Nephron (organoid): ENCODE results near the gene ABL1.

Experiments used
- H3K27ac Mint-ChIP-seq, 3 experiments: 2 replicates each; pipeline ENCODE4 v1.8.0; 2020; ENCODE audit warnings: mixed read lengths in 3 of 3, mild to moderate bottlenecking in 2 of 3, moderate library complexity in 1 of 3
- H3K27me3 Mint-ChIP-seq: 2 replicates; pipeline ENCODE4 v1.8.0; 2021; ENCODE audit warnings: low read depth, mild to moderate bottlenecking, moderate library complexity, mixed read lengths
- H3K36me3 Mint-ChIP-seq: 2 replicates; pipeline ENCODE4 v1.8.0; 2020; ENCODE audit warnings: low read depth, mixed read lengths
- H3K4me1 Mint-ChIP-seq: 2 replicates; pipeline ENCODE4 v1.8.0; 2020; ENCODE audit warnings: mixed read lengths
- H3K4me3 Mint-ChIP-seq, 3 experiments: 2 replicates each; pipeline ENCODE4 v1.8.0; 2020; ENCODE audit warnings: mild to moderate bottlenecking in 3 of 3, mixed read lengths in 3 of 3, moderate library complexity in 2 of 3
- H3K9me3 Mint-ChIP-seq: 2 replicates; pipeline ENCODE4 v1.8.0; 2020; ENCODE audit warnings: mixed read lengths
- TF ChIP-seq, protein P1 (sequence below), 3 experiments: fragments of 200-600 bp; sonication (generic); IDR thresholded peaks; one replicate each; pipeline ENCODE4 v1.5.0; 2021; ENCODE audit warnings: antibody characterized with exemption in 3 of 3; ENCODE audit not compliant: unreplicated experiment in 3 of 3

Gene ABL1

DNA sequence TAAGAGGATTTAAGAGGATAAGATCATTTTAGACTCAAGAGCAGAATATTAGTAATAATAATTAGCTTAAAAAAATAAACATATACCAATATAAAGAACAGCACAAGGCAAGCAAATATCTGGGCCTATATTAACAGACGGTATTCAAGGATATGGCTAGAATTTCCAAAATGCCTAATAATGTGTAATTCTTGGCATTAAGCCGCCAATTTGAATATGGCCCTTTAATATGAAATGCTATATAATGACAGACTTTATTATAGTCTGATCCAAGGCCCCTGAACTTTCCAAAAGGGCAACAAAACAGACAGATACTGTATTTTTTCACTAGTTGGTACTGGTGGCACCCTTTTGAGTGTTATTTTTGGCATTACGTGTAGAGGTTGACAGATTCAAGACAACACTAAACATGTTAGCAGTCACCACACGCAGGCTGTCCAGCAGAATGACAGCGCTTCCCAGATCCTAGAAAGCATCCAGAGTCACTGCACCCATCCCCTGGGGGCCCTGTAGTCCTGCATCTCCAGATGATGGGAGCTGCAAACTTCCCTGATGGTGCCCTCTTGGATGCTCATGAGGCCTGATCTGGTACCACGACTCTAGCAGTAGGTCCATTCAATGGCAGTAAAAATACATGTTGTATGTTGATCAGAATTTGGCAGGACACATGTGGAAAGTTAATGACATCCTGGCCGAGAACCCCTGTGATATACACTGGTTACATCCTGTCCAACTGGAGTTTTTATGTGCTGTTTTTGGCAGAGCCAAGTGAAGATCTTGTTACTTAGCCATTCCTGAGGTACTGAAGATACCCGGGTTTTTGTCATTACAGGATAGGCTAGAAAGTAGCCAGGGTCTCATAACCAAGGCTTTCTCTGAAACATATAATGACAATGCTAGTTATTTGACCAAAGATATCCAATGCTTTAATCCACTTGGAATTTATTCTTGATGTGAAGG, 1.7 kb upstream of the ABL1 start:
- peak overlapping the region; percentile 85 to 93 (median 89) for H3K4me3 Mint-ChIP-seq
- TF ChIP-seq, protein P1, sequence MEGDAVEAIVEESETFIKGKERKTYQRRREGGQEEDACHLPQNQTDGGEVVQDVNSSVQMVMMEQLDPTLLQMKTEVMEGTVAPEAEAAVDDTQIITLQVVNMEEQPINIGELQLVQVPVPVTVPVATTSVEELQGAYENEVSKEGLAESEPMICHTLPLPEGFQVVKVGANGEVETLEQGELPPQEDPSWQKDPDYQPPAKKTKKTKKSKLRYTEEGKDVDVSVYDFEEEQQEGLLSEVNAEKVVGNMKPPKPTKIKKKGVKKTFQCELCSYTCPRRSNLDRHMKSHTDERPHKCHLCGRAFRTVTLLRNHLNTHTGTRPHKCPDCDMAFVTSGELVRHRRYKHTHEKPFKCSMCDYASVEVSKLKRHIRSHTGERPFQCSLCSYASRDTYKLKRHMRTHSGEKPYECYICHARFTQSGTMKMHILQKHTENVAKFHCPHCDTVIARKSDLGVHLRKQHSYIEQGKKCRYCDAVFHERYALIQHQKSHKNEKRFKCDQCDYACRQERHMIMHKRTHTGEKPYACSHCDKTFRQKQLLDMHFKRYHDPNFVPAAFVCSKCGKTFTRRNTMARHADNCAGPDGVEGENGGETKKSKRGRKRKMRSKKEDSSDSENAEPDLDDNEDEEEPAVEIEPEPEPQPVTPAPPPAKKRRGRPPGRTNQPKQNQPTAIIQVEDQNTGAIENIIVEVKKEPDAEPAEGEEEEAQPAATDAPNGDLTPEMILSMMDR (IDR thresholded peaks at IDR 0.05; ENCODE audit: unreplicated experiment in 3 of 3) = no peak
- peaks cover 74% of the 10 kb centered on the region for H3K4me1 Mint-ChIP-seq
- H3K36me3 Mint-ChIP-seq = peaks cover 5% of the 10 kb centered on the region
- peaks cover 4% of the 10 kb centered on the region for H3K9me3 Mint-ChIP-seq
- H3K27ac Mint-ChIP-seq = peak overlapping the region; percentile 97 to 100 (median 99)
- no peaks in the 10 kb centered on the region for H3K27me3 Mint-ChIP-seq

DNA sequence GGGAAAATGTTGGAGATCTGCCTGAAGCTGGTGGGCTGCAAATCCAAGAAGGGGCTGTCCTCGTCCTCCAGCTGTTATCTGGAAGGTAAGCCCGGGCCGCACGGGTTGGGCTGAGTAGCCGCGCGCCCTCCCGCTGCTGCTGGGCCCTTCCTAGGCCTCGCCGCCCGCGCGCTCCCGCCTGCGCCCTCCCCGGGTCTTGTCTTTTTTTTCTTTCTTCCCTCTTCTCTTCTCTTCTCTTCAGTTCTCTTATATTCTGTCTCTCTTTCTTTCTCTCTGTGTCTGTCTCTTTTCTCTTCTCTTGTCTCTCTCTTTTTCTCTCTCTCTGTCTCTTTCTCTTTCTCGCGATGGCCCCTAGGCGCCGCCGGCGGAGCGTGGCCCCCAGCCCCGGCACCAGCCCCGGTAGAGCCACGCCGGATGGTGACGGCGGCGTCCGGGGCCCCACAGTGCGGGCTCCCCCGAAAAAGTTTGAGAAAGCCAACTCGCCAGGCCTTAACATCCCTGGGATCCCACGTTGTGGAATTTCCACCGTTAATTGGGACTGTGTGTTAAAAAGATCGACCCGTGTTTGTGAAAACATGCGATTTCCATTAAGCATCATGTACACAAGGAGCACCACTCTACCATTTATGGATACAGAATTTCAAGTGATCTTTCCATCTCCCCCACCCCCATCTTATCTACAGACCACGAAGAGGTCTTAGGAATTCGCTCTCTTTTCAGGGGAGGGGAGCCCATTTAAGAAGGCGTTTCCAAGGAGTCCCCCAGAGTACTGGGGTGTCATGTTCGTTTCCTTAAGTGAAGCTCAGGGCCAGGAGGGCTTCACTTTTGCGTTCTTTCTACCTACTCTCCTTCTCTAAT, 616 bp downstream of the ABL1 start:
- no peaks in the 10 kb centered on the region for H3K9me3 Mint-ChIP-seq
- TF ChIP-seq, protein P1 (IDR thresholded peaks at IDR 0.05; ENCODE audit: unreplicated experiment in 3 of 3) = no peak
- peak overlapping the region; percentile 98 to 100 (median 99) for H3K4me3 Mint-ChIP-seq
- H3K4me1 Mint-ChIP-seq = peaks cover 77% of the 10 kb centered on the region
- H3K27ac Mint-ChIP-seq = peak overlapping the region; percentile 100
- no peaks in the 10 kb centered on the region for H3K36me3 Mint-ChIP-seq
- no peaks in the 10 kb centered on the region for H3K27me3 Mint-ChIP-seq

DNA sequence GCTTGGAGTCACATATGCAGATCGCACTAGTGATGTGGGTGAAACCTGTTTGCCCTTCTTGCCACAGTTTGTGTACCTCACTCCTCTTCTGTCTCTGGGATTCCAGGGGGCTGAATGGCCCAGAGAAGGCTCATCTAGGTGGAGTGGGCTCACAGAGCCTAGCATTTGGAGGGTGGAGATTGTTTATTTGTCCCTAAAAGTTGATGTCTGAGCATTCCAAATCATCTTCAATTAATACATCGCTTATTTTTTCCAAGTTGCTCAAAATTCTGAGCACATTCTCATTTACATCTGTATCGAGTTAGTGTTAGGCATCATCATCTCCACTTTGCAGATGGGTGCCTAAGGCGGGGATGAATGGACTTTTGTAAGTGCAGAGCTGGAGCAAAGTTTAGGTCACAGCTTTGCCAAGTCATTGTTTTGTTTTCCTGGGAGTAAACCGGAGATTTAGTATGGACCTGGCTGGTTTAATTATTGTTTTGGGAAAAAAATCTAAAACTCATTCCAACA, 2.0 kb downstream of the ABL1 start:
- Mint-ChIP-seq H3K4me1 (peaks cover 83% of the 10 kb centered on the region), H3K27me3 (no peaks in the 10 kb centered on the region), H3K27ac (peak overlapping the region; percentile 93 to 100 (median 100)), H3K36me3 (no peaks in the 10 kb centered on the region), H3K9me3 (no peaks in the 10 kb centered on the region), H3K4me3 (peak overlapping the region; percentile 98 to 100 (median 99))
- TF ChIP-seq, protein P1 (IDR thresholded peaks at IDR 0.05; ENCODE audit: unreplicated experiment in 3 of 3) = no peak

DNA sequence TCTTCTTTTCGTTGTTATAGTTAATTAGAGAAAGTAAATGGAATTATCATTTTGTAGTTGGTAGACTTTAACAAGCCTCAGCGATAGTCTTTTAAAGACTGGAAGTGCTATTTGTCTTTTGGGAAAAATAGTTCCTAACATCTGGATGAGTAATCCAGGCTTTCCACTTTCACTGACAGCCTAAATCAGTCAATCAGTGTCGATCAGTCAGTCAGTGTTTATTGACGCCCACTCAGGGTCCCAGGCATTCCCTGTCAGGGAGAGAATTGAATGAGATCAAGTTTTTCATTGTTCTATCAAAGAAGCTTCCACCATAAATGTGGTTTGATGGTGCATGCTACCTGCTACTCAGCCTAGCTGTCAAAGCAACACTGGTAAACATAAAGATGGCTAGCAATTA, 2.6 kb downstream of the ABL1 start:
- H3K27ac Mint-ChIP-seq = peak overlapping the region; percentile 93 to 100 (median 100)
- H3K4me3 Mint-ChIP-seq = peak overlapping the region; percentile 98 to 100 (median 99)
- H3K4me1 Mint-ChIP-seq = peaks cover 83% of the 10 kb centered on the region
- H3K36me3 Mint-ChIP-seq = no peaks in the 10 kb centered on the region
- H3K9me3 Mint-ChIP-seq = no peaks in the 10 kb centered on the region
- TF ChIP-seq, protein P1 (IDR thresholded peaks at IDR 0.05; ENCODE audit: unreplicated experiment in 3 of 3) = no peak
- no peaks in the 10 kb centered on the region for H3K27me3 Mint-ChIP-seq

DNA sequence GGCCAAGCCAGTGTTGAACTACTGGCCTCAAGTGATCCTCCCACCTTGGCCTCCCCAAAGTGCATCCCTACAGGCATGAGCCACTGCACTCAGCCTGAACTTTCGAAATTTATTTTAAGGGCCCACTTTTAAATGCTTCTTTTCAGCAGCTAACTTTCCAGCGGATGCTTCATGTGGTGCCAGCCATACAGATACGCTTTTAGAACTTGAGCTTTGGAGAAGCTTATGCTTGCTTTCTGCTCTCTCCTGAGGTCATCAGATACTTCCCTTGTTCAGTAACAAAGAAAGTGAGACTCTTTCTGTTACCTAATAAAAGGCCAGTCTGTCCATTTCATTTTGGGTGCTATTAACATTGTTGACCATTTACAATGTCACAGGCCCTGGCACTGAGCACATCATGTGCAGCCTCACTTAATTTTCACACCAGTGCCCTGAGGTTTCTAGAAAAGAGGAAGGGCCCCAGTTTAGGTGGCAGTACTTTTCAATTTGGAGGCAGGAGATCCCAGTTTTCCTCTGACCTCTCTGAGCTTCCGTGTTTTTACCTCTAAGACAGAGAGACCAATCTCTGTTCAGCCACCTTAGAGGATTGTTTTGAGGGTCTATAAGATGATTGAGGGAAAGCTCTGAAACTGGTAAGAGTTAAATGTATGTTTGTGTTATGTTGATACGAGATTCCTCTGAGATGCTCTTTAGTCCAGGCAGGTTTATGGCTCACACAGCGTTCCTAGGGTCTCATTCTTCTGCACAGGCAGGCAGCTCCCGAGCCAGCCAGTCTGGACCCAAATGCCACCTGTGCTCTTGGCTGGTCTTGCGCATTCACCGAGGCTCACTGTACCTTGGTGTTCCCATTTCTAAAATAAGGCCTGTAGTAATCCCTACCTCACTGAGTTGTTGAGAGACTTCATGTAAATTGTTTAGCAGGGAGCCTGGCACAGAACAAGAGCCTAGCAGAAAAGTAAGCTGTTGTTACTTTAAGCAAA, 4.4 kb downstream of the ABL1 start:
- H3K4me3 Mint-ChIP-seq = peak overlapping the region; percentile 60 to 99 (median 98)
- H3K9me3 Mint-ChIP-seq = no peaks in the 10 kb centered on the region
- H3K27ac Mint-ChIP-seq = peak overlapping the region; percentile 93 to 100 (median 100)
- peaks cover 4% of the 10 kb centered on the region for H3K36me3 Mint-ChIP-seq
- TF ChIP-seq, protein P1 (IDR thresholded peaks at IDR 0.05; ENCODE audit: unreplicated experiment in 3 of 3) = no peak
- no peaks in the 10 kb centered on the region for H3K27me3 Mint-ChIP-seq
- H3K4me1 Mint-ChIP-seq = peaks cover 83% of the 10 kb centered on the region
